Bone marrow (tissue), 2 donors: ENCODE measurements around the gene ERICH6B.
"Not testable (repeated sequence)": the region's sequence is repeated elsewhere in the genome, so short reads cannot be mapped to it uniquely, and the experiment has no call there.

Experiments
- DNase-seq, 2 donors: peaks; one replicate each; lab custom pipeline; 2025; lab: John Stamatoyannopoulos, UW

Gene ERICH6B

DNA sequence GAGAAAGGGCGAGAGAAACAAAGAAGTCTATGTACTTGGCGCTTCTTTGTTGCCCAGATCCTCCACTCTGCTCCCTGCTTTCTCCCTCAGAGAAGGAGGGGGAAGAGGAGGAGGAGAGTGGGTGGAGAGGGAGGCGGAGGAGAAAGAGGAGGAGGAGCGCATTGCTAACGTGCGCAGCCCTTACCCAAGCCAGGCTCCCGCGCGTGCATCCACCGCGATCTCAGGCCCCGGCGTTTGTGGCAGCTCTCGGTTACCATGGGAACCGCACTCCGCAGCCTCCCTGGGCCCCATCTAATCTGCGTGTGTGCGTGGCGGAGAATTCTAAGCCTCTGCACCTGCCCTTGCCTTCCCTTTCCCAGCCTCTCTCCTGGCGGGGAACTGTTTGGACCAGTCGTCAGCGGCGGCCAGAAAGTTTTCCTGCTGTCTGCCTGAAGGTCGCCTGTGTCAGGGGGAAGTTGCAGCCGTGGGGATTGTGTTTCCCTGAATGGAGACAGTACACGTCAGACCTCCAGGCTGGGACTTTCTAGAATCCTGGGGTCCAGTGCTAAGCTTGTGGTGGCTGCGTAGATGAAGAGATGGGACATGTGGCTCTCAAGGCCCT is at the start of gene ERICH6B:
TSS of gene ERICH6B (minus strand) at position 239 of the 601 bp plus-strand sequence. CDS start 18,734 bp downstream, outside the sequence.
- no peak for DNase-seq

GRCh38 chr13:45662903-45663302 is 47.4 kb upstream of the ERICH6B start:
- DNase-seq: not testable (repeated sequence)

DNA sequence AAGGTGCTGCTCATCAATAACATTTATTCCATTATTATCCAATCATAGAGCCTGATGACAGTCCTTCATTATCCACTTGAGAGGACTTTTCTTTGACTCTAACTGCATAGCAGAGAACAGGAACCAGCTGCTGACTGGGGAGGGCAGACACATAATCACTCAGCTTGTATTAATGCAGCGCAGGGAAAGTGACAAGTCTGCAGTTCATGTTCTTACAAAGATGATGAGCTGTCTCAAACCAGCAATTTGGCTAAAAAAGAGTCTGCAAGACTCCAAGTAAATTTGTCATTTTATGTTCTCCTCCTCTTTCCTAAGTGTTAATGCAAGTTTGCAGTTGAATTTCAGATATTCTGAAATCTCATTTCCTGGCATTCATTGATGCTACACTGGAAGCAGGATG is 46.6 kb upstream of the ERICH6B start:
- no peak for DNase-seq

GRCh38 chr13:45660458-45660857 is 44.9 kb upstream of the ERICH6B start:
- not testable (repeated sequence) for DNase-seq

- DNase-seq: no peak
Observed at GRCh38 chr13:45659536-45659935, 44.0 kb upstream of the ERICH6B start.

DNA sequence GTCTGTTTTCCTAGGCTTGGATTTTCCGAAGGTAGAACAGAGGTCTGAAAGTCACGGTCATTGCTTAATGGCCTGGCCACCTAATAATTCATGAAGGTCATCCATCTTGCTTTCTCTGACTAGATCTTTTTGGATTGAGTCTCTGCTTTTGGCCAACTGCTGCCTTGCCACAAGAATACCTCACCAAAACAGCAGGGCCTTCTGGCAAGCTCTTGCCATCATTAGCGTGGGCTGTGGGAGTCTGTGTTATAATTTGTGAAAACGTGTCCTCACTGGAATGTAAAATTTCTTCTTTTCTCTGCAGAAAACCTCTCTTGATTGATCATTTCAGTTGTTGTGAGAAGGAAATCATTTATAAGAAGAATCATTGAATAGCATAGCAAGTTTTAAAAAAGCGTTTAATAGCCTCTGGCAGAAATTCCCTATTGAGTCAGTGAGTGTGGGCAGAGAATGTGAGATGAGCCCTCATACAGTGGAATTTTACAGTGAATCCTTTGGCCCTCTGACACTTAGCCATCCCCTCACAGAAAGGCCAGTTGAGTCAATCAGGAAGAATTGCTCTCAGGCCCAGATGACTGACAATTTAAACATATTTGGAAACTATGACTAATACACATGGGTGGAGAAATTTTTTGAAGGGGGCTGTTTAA is 43.2 kb upstream of the ERICH6B start:
- DNase-seq: no peak

DNA sequence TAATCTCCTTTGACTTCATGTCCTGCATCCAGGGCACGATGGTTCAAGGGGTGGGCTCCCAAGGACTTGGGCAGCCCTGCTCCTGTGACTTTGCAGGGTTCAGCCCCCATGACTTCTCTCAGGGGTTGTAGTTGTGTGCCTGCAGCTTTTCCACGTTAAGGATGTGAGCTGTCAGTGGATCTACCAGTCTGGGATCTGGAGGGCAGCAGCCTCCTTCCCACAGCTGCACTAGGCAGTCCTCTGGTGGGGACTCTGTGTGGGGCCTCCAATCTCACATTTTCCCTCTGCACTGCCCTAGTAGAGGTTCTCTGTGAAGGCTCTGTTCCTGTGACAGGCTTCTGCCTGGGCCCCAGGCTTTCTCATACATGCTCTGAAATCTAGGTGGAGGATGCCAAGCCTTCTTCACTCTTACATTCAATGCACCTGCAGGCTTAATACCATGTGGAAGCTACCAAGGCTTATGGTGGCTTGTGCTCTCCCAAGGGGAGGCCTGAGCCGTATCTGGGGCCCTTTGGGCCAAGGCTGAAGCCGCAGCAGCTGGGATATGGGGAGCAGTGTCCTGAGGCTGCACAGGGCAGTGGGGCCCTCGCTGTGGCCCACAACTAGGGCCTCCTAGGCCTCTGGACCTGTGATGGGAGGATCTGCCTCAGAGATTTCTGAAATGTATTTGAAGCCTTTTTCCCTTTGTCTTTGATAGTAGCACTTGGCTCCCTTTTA is 39.3 kb upstream of the ERICH6B start:
- no peak for DNase-seq

DNA sequence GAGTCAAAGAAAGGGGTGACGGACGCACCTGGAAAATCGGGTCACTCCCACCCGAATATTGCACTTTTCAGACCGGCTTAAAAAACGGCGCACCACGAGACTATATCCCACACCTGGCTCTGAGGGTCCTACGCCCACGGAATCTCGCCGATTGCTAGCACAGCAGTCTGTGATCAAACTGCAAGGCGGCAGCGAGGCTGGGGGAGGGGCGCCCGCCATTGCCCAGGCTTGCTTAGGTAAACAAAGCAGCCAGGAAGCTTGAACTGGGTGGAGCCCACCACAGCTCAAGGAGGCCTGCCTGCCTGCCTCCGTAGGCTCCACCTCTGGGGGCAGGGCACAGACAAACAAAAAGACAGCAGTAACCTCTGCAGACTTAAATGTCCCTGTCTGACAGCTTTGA is 29.7 kb upstream of the ERICH6B start:
- not testable (repeated sequence) for DNase-seq

DNA sequence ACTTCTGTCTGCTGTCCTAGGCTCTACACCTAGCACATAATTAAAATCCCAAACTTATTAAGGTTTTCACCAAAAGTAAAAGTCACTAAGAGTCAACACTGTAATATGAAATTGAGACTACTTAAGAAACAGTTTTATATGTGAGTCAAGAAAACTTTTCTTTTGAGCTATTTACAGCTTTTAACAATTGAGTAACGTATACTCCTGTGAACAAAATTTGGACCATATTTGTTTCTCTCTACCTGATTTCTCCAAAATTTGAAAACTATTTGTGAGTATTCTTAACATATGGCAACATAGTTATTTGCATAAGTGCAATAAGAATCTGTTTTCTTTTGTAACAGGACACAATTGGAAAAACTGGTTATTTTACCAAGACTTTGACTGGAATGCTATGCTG is 26.6 kb upstream of the ERICH6B start:
- DNase-seq: not testable (repeated sequence)

DNA sequence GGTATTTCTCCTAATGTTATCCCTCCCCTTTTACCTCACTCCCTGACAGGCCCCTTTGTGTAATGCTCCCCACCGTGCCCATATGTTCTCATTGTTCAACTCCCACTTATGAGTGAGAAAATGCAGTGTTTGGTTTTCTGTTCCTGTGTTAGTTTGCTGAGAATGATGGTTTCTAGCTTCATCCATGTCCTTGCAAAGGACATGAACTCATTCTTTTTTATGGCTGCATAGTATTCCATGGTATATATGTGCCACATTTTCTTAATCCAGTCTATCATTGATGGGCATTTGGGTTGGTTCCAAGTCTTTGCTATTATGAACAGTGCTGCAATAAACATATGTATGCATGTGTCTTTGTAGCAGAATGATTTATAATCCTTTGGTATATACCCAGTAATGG is 19.8 kb upstream of the ERICH6B start:
- DNase-seq: not testable (repeated sequence)

- no peak for DNase-seq
Observed at GRCh38 chr13:45630791-45631190, 15.3 kb upstream of the ERICH6B start.

GRCh38 chr13:45629940-45630339 is 14.4 kb upstream of the ERICH6B start:
- no peak for DNase-seq

- DNase-seq: no peak
Observed at GRCh38 chr13:45628094-45628493, 12.6 kb upstream of the ERICH6B start.

DNA sequence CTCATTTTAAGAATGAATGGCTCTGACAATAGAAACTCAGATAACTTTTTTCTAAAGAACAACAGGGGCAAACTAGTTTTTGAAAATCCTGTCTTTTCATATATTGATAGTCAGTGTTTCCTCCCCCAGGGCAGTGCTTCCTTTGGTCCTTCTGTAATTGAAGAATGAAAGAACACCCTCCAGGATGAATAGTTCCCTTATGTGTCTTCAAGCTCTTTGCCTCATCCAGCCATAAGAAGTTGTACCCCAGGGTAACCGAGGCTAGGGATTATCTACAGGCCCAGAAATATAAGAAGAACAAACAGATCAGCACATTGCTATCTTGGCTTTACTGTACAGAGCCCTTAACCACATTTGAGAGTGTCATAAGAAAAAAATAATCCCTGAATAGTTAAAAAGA is 12.1 kb upstream of the ERICH6B start:
- no peak for DNase-seq

DNA sequence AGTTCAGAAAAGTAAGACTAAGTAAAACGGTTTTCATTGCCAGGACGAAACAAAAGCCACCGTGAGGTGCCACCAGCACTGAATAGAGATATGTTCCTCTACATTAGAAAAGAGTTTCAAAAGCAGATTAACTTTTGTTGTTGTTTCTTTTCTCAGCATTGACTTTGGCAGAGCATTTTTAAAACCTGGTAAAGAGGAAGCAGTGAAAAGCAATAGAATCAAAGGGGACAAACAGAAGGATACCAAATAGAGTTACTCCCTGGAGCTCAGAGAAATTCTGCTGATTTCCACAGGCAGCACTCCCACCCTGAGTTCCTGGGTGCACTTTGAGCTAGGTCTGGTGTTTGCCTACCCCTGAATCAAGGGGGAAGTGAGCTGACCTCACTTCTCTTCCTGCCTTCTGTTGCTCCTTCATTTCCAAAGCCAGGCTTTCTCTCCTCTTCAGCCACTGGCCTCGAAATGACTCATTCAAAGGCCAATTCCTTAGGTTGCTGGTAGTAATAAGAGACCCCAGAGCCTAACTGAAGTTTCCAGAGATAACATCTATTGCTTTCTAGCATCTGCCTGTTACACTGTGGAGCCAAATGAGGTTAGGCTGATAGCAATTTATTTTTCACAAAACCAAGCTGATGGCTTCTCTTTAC is 11.3 kb upstream of the ERICH6B start:
- no peak for DNase-seq

DNA sequence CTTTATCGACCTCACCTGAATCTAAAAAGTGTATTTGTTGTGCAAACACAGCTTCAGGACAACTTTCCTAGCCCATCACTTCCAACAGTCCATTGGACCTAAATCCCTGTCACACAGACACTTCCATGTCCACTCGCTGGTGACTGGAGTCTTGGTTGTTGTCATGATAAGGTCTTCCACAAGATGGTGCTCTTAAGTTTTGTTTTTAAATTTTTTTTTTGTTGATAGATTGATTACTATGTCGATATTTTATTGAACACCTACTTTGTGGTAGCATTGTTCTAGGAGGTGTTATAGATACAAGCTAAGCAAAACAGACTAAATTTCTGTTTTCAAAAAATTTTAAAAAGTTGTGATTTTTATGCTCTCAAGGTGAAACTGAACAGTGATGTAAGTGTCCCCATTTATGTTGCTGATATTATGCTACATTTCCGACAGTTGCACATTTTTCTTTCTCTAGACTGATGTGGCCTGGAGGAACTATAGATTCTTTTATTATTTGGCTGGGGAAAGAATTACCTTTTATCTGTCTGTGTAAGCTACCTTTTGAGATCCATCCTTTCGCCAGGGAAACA is 8.1 kb upstream of the ERICH6B start:
- DNase-seq: no peak

DNA sequence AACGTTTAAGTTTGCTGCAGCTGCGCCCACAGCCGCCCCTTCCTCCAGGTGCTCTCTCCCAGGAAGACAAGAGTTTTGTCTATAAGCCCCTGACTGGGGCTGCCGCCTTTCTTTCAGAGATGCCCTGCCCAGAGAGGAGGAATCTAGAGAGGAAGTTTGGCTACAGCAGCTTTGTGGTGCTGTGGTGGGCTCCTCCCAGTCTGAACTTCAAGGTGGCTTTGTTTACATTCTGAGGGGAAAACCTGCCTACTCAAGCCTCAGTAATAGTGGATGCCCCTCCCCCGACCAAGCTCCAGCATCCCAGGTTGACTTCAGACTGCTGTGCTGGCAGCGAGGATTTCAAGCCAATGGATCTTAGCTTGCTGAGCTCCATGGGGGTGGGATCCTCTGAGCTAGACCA is 6.4 kb upstream of the ERICH6B start:
- DNase-seq: no peak

GRCh38 chr13:45607931-45608330 is 7.6 kb downstream of the ERICH6B start:
- no peak for DNase-seq

DNA sequence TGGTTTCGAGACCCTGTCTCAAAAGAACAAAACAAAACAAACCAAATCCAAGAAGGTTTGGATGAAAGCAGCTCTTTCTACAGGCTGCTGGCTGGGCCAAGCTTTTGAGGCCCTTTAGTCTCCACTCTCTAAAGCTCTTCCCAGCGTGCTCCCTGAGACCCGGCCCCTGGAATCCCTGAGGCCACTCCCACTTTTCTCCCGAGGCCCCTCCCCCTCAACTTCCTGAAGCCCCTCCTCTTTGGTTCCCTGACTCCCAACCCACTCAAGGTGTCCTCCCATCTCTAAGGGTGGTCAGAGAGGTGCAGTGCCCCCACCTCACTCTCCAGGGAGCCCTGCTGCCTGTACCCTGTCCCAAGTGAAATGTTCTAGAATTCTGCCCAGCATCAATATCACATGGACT is 10.6 kb downstream of the ERICH6B start:
- no peak for DNase-seq

DNA sequence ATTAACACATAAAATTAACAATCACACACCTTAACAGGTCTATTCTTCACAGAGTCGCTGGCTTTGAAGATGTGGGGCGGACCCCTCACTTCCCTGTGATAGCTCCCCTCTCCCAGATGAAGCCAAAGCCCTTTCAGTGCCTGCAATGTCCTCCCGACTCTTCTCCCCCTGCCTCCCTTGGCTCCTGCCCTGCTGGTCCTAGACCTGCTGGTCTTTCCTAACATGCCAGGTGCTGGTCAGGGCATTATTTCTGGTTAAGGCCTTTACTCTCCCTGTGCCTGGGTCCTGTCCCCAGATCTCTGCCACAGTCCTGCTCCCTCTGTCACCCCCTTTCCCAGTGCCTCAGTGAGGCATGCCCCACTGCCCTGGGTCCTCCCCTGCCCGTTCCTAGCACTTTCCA is 12.2 kb downstream of the ERICH6B start:
- DNase-seq: no peak

DNA sequence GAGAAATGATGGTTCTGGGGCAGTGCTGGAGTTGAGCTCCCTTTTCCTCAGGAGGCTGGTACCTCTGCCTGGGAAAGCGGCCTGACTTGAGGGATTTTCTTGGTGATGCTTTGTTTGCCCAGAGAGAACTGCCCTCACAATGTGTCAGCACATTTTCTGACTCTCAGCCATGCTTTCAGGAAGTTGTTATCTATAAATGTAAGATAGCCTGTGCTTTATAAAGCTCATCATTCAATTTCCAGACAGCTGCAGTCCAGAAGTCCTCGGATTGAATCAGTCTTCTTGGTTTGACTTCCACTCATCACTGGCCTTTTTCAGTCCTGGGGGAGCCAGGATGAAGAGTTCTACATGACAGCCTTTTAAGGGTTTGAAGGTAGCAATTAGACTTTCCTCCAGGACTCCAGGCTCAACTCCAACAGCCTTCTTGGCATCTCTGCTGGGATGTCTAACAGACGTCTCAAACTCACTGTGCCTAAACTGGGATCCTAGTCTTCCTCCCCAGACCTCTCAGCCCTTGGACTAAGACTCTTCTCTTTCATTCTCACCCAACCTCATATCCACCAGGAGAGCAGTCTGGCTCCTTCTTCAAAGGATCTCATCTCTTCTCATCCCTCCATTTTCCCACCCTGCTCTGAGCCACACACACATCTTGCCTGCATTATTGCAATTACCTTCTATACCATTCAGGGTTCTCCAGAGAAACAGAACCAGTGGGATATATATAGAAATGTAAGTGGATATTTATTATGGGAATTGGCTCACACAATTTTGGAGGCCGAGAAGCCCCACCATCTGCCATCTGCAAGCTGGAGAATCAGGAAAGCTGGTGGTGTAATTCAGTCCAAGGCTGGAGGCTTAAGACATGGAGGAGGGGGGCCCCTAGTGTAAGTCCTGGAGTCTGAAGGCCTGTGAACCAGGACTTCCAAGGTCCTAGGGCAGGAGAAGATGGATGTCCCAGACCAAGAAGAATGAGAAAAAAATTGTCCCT is 13.1 kb downstream of the ERICH6B start:
- no peak for DNase-seq
